GM21423 (cell line): ENCODE measurements around the gene DPH3.
"Not testable (repeated sequence)": the region's sequence is repeated elsewhere in the genome, so short reads cannot be mapped to it uniquely, and the experiment has no call there.

Source experiments
- ATAC-seq: cut with Tn5 transposase; IDR thresholded peaks from one replicate; pipeline ENCODE4 v1.9.1; 2021; ENCODE audit warnings: mild to moderate bottlenecking, moderate library complexity; ENCODE audit not compliant: unreplicated experiment

Gene DPH3

DNA sequence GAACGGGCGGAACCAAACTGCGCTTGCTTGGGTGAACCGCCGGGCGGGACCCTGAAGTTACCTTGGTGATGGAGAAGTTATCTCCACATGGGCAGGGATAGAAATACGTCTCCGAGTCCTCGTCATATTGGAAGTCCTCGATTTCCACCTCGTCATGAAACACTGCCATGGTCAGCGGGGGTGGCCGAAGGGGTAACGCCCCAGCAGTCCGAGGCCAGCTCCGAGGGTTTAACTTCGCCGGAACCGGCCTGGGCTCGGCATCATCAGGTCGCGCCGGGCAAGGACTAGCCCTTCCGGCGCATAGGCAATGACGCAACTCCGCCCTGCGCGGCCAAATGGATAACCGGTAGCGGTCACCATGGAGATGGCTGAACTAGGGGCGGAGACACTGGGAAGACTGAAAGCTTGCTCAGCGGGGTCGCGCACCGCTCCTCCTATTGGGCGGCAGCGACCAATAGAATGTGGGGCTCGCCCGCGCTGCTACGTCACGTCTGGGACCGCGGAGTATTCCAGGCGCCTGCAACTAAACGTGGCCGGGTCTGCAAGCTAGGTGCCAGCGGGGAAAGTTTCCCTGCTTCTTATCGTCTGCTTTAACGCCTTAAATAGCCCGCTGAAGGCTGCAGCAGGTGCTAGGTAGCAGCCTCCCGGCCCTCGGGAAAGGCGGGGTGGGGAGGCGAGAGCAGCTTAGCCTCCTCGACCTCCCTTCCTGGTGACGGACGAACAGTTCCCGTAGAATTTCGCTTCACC lies at the start of gene DPH3, which contains the start of gene OXNAD1:
TSS of gene DPH3 (minus strand) at position 236 of the 747 bp plus-strand sequence. CDS start at position 169, 67 bp downstream.
TSS of gene OXNAD1 (plus strand) at position 505 of the 747 bp plus-strand sequence. CDS start 5,741 bp downstream, outside the sequence.
- ATAC-seq: peak; percentile 99

DNA sequence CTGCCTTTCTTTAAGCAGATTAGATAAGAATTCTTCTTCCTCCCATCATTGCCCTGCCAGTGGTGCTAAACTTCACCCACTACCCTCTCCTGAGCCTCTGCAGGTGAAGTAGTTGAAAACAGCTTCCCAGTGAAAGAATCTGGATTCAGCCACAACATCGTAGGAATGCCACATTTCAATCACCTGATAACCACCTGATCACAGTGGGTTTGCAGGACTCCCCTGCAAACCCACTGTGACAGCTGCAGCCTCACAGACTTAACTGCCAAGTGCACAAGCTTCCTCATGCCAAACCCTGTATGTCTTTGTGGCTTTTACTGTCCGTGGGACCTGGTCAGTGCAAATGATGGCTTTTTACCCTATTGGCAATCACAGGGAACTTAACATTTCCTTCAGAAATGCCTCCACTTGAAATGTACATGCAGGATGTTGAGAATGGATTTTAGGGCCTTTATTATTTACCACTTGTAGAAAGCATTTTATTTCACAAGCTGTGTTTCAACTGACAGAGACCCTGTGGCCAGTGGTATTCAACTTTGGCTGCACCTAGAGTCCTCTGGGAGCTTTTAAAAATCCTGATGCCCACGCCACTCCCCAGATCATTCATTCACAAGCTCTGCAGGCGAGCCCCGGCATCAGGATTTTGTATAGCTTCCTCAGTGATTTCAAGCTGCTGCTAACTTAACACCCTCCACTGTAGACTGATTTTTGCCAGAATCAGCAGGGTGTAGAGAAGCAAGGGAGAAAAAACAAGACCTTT lies 49.3 kb upstream of the DPH3 start:
- ATAC-seq: no peak

DNA sequence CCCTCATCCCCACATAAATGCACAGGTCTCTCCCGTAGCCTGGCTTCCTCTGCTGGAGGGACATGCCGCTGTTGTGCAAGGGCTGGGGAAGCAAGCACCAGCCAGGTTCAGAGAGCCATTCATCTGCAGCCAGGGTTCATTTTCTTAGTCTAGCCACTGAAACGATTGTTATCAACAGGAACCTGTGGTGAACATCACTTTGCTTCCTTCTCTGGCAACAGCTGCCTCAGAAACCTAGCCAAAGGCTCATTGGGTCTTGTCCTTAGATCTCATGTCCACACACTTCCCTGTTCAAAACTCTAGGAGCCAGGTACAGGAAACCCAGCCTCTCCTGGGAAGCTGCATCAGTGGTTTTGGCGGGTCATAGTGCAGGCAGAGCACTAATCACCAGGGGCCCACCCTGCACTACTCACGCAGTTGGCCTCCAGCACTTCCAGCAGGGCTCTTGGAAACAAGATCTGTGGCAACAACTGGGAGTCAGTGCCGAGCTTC lies 47.3 kb upstream of the DPH3 start:
- peak; percentile 73 for ATAC-seq

DNA sequence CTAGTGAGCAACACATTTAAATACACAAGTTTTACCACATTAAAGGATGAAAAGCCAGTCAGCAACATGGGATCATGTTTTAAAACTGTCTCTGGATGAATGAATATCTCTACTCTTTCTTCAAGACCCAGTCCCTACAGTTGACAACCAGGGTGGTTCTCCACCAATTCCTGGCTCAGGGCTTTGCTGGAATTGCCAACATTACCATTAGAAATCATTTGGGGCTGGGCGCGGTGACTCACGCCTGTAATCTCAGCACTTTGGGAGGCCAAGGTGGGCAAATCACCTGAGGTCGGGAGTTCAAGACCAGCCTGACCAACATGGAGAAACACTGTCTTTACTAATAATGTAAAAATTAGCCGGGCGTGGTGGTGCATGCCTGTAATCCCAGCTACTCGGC lies 45.7 kb upstream of the DPH3 start:
- not testable (repeated sequence) for ATAC-seq

DNA sequence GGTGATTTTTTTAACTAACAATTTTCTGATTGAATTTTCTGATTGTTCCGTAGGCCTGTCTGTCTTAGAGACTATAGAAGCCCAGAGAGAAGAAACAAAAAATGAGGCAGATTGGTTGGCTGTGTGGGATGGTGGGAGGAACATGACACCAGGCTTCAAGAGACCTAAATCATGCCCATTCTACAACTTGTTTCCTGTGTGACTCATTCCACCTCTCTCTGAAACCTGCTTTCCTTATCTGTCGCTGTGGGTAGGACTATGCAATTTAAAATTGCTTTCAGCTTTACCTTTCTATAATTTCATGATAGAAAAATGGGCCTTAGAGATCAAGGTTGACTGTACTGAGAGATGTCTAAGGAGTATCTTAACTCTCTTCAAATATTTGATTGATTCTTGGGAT lies 44.8 kb upstream of the DPH3 start:
- peak; percentile 82 for ATAC-seq

DNA sequence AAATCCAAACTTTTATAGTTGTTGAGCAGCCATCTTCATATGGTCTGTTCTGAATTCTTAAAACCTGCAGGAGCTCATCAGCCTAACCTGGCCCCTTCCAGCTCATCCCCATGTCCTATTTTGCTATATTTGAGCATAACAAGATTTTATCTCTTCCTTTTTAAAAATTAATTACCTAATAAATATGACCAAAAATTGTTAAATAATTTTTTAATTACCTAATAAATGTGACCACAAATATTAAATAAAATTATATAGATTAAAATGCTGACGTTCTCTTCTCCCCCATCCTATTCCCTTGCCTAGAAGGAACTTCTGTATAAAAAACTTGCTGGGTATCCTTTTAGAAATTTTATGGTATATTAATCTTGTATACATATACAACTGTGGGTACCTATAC lies 44.0 kb upstream of the DPH3 start:
- no peak for ATAC-seq

DNA sequence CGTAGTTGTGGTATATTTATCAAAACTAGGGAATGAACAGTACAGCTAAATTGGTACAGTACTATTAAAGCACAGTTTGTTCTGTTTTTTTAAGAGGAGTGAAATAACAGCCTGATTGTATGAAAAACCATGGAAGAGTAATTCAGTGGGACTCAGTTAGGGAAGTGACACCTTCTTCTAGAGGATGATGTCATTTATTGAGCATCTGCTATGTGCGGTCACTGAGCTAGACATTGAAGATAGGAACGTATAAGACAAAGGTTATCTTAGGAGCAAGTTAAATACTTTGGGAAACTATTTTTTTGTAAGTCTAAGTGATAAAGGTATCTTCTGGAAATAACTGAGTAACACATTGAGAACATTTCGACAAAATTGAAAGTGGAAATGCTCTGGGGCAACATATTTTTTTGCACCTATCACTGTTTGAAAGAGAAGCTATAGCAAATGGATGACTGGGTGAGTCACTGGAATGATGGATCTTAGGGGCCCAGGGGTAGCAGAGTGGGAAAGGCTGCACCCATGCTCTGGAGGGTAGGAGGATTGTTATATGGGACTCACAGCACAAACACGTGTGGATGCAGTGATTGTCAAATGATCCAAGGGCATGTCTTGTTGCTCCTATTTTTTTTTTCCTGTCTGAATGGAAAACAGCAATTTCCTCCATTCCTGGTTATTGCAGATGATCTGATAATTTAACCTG lies 43.2 kb upstream of the DPH3 start:
- ATAC-seq: no peak

DNA sequence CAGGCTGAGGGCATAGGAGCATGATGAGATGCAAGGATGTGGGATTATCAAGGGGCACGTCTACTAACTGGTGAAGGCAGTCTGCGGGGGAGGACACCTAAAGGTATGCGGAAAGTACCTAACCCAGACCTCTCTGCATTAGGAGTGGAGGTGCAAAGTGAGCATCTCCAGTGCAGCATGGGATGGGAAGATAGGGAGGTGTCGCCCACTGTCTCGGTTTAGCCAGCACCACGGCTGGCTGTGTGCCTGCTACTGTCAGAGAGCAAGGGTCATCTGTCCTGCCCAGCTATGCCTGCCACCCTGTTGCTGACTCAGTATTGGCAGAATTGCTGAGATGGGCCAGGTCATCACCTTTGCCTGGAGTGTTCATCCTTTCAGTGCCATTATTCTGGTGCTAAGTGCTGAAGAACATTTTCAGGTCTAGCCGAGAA lies 40.4 kb upstream of the DPH3 start:
- ATAC-seq: no peak

DNA sequence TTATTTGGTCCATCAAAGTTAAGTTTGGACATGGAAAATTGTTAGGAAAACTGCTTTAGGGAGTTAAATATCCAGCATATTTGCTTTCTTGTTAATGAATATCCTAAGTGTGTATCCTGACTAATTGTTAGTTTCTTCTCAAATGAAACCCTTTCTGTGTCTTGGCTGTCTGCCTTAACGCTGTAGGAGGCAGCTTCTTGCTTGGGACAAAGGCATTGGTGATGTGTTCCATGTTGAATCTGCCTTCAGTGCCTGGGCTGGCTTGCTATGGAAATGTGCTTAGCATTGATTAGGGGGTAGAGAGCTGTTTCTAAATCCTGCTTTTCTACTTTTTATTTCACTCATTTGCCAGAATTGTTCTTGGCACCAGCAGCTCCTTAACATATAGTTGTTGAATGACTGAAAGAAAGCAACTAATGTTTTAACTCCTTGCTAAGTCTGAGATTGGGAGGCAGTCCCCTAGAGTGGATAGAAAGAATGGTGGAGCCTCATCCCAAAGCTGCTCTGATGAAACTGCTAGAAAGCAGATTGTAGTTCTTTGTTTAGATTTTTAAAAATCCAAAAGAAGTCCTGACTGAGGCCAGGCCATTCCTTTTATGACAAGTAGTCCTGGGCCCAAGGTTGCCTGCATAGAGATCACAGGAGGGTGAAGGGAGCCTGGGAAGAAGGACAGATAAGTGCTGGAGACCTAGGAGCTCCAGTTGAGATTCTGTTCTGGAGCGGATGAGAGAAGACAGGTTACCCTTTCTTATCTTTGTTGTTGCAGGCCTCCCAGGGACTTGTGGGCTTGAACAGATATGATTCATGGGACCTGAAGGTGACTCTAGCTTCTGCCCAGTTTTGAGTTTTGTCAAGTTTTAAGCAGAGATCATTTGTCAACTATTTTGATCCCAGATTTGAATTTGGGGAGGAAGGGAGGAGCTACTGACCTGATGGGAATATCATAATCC lies 39.6 kb upstream of the DPH3 start:
- ATAC-seq: no peak

DNA sequence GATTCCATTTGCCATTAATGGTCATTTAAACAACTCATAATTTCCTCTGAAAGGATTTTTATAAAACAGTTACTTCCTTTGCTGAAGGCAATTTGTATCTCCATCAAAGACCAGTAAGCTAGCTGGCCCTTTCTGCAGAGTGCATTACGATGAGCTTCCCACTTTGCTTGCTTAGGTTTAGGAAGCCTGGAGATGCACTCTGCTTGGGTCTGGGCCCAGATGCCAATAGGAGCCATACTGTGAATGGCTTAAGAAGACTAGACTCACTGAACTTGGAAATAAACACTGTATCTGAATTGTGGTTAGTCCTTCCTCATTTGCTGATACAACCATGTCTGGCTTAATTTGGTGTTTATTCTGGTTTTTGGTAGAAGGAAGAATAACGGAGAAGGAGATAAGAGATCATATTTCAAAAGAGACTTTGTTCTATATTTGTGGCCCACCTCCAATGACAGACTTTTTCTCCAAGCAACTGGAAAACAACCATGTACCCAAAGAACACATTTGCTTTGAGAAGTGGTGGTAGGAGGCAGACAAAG lies 38.4 kb upstream of the DPH3 start:
- no peak for ATAC-seq

DNA sequence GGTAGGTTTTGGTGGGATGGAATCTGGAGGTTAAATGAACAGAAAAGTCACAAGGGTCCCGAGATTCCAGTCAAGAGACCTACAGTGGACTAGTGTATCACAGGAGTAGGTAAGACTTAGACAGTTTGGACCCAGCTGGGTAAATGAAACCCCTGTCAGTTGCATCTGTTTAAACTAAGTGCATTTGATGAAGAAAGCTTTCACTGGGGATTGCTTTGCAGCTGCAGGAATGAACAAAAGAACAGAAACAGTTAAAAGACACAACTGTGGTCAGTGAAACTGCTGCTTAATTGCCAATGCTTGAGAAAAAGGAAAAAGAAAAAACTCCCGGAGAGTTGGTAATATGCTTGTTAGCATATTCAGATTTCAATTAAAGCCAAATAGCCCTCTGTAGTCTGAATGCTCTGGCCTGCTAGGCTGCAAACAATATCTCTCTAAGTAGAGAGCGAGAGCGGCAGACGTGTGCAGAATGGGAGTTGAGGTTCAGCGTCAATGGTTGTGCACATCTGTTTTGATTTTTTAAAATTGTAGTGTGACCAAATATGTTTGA lies 37.4 kb upstream of the DPH3 start:
- no peak for ATAC-seq

DNA sequence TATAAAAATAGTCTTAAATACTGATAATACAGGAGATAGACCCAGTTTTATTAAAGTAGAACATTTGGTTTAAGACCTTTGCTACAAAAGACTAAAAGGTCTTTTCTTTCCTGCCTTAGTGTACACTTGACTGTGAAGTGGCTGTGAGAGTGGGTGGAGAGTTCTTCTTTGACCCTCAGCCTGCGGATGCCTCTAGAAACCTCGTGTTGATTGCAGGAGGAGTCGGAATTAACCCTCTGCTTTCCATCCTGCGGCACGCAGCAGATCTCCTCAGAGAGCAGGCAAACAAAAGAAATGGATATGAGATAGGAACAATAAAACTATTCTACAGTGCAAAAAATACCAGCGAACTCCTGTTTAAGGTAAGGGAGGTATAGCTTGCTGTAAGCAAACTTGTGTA lies 36.8 kb upstream of the DPH3 start:
- ATAC-seq: no peak

DNA sequence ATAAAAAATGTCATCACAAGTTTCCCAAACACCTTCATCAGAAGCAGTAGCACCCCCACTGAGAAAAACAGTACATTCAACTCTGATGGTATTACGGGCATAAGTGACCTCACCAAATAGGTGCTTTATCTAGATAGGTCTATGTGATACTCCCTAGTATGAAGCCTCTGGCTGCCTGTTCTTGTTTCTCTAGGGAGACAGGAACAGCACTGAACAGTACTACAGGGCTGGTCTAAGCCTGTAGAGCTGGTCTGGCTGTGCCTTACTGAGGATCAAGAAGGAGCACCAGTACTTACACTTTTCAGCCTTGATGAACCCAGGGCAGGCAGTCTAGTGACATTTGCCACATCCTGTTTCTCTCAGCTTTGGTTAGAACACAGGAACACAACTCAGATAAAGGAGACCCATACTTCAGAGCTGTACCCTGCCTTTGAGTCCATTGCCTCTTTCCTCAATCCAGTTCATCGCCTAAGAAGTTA lies 36.2 kb upstream of the DPH3 start:
- ATAC-seq: peak; percentile 81

DNA sequence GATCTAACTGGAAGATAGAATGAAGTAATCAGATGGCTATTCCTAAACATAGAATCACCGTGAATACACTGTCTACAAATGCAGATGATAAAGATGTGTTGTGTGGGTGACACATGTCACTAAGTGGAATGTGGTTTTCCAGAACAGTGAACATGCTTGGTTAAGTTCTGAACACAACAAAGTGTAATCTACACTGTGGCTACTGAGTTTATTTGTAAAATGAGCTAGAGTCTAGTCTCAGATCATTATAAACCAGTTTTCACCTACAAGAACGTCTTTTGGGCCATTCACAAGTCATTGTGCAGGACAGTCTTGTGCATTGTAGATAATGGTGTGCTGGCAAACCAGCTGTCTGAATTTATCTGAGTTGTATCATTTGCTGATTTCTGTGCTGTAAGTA lies 35.6 kb upstream of the DPH3 start:
- peak; percentile 55 for ATAC-seq

DNA sequence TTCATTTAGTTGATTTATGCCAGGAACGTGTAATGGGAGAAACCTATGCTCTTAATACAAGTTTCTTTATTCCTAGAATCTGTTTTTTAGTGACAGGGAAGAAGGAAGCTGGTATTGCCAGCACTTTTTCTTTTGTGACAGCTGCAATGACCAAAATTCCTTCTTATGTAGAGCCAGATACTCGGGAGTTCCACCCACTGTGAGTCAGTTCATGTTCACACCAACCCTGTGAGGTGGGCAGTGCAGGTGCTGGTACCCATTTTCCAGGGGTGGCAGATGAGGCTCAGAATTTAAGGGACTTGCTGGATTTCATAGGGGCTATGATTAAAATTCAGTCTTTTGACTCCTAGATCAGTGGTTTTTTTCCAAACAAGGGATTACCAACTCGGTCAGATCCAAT lies 35.0 kb upstream of the DPH3 start:
- no peak for ATAC-seq

DNA sequence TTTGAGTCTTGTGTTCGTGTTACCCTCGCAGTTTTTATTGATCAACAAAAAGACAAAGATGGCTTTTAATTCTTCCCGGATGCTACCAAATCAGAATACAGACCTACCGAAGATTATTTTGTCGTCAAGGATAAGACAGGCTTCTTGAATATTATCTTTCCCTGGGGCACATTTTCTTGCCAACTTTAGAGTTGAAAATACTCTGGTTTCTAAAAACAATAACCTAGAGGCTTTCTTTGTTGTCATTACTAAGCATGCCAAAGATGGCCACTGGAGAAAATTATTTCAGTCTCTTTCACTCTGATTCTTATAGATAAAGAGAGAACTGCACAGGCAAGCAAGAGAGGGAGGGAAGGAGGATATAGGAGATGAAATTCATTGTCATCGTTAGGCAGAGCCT lies 34.1 kb upstream of the DPH3 start:
- no peak for ATAC-seq

DNA sequence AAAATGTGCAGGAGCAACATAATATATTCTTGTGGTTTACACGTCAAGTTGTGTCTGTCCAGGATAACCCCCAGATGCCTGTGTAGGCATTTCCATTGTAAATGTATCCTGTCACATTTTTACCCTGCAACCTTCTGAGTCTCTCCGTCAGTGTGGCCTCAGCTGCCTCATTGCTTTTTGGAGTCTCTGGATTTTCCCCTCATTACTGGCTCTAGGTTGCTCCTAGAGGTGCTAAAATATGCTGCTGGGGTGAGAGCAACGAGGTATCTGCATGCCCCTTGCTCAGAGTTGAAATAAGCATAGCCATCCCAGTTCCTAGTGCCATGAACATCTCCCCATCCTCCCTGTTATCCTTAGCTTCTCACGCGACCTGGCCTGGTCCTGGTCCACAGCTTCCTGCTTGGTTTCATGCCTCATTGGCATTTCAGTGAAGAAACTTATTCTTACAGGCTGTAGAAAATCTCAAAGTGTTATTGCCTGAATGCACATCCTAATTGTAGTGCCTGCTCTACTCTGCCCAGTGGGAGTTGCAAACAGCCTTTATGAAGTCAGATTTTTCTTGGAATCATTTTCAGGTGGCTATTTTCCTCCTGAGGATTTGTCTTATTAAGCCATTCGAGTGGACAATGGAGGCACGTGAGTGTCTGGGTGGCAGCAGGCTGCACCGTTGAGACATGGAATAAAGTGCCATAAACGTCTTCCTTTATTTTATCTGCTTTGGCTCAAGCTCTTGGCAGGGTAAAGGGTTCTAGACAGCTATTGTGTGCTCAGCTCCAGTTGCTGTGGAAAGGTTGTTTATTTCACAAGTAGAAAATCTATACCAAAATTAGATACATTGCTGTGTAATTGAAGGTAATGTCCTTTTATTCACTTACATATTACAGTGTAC lies 33.5 kb upstream of the DPH3 start:
- no peak for ATAC-seq

DNA sequence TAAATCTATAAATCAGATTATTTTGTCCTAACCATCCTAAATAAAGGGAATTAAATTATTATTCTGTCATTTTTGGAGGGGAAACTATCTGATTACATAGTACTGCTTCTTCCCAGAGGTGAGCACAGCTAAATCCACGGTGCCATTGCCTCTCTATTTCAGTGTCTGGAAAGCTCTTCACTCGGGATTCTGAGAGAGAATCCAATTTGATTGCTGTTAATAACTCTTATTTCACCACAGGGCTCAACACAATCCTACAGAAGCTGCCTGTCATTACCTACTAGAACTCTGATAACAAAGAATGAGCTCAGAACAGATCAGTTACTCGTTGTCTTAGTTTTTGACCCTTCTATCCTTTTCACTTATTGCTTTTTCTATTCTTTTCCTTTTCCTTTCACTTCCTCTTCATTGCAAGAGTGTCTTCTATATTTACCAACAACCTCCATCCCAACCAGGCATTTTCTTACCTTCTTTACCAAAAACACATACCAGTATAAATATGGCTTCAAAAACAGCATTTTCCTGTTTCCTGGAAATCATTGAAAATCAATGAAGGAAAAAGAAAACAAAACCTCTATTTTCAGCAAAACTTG lies 30.7 kb upstream of the DPH3 start:
- ATAC-seq: no peak
